Measurements from ENCODE around the gene HOXC10. TPM values are rescaled to one million over a fixed set of nuclear protein-coding genes. Genes with fewer than 3 reads are reported as not detected.

HOXC10 gene
- total and polyA plus RNA-seq, 12 donors = 0.34 to 4.5 (median 1.5) TPM; not detected in 3

GRCh38 chr12:53952335-53952694, 32.6 kb upstream of the HOXC10 start:
- DNase-seq = no peak
- no peaks in the 10 kb centered on the region for H3K36me3 ChIP-seq (replicated peaks in 1 of 2)
- 24 to 36% (median 27%) methylated on average over 11 to 13 of the region's 13 CpGs for WGBS, 4 donors
- intact Hi-C loops (cut with DNase I) = no loop called here
- no peak for TF ChIP-seq CTCF (IDR thresholded peaks at IDR 0.05)
- H3K27me3 ChIP-seq = peaks cover 95% of the 10 kb centered on the region
- H3K27ac ChIP-seq = no peak overlapping the region
- no peak overlapping the region for H3K4me3 ChIP-seq
- H3K9me3 ChIP-seq (replicated peaks in 1 of 3) = no peaks in the 10 kb centered on the region
- H3K4me1 ChIP-seq (replicated peaks in 1 of 2) = peaks cover 0 to 5% of the 10 kb centered on the region in 2 donors

- intact Hi-C loops (cut with DNase I) = no loop called here
- Histone ChIP-seq H3K9me3 (replicated peaks in 1 of 3) (no peaks in the 10 kb centered on the region), H3K27ac (no peak overlapping the region), H3K36me3 (replicated peaks in 1 of 2) (no peaks in the 10 kb centered on the region), H3K27me3 (peaks cover 97% of the 10 kb centered on the region), H3K4me3 (no peak overlapping the region), H3K4me1 (replicated peaks in 1 of 2) (peaks cover 0 to 5% of the 10 kb centered on the region in 2 donors)
- WGBS, 4 donors = 12 to 21% (median 14%) methylated on average over 30 to 38 of the region's 38 CpGs
- TF ChIP-seq CTCF (IDR thresholded peaks at IDR 0.05) (no peak), POLR2A (IDR thresholded peaks at IDR 0.05) (no peak)
- DNase-seq = no peak
Measured at GRCh38 chr12:53952871-53953734, 31.8 kb upstream of the HOXC10 start.

- Histone ChIP-seq H3K36me3 (replicated peaks in 1 of 2) (no peaks in the 10 kb centered on the region), H3K27ac (no peak overlapping the region), H3K9me3 (replicated peaks in 1 of 3) (no peaks in the 10 kb centered on the region), H3K4me3 (no peak overlapping the region), H3K4me1 (replicated peaks in 1 of 2) (peaks cover 0 to 5% of the 10 kb centered on the region in 2 donors), H3K27me3 (peaks cover 99% of the 10 kb centered on the region)
- intact Hi-C loops (cut with DNase I) = no loop called here
- WGBS, 4 donors = 7 to 13% (median 12%) methylated on average over 16 to 19 of the region's 19 CpGs
- no peak for TF ChIP-seq POLR2A (IDR thresholded peaks at IDR 0.05)
- no peak for TF ChIP-seq CTCF (IDR thresholded peaks at IDR 0.05)
- DNase-seq = no peak
Measured at GRCh38 chr12:53953831-53954693, 30.9 kb upstream of the HOXC10 start.

- peaks cover 0 to 5% of the 10 kb centered on the region in 2 donors for H3K4me1 ChIP-seq (replicated peaks in 1 of 2)
- no peak within 1 kb of the TSS for H3K4me3 ChIP-seq
- H3K9me3 ChIP-seq (replicated peaks in 1 of 3) = no peaks in the 10 kb centered on the region
- WGBS, 4 donors = 4 to 7% (median 5%) methylated on average over 16 to 20 of the region's 20 CpGs
- H3K27ac ChIP-seq = no peak within 1 kb of the TSS
- peaks cover 100% of the 10 kb centered on the region for H3K27me3 ChIP-seq
- TF ChIP-seq POLR2A (IDR thresholded peaks at IDR 0.05) (no peak), CTCF (IDR thresholded peaks at IDR 0.05) (no peak)
- no peaks in the 10 kb centered on the region for H3K36me3 ChIP-seq (replicated peaks in 1 of 2)
- no peak for DNase-seq
- intact Hi-C loops (cut with DNase I) = no loop called here
Measured at GRCh38 chr12:53954694-53955035, 30.3 kb upstream of the HOXC10 start, which contains the start of gene HOXC12. Gene HOXC12, plus strand, starts transcription at chr12:53954903. Its CDS starts 27 bp downstream, at chr12:53954930.

All from adrenal gland (tissue), 12 donors.